T follicular helper cell (primary cell): ENCODE data around the gene ASTN2.

ENCODE experiments used
- DNase-seq: peaks from one replicate; pipeline ENCODE4 v3.0.0-alpha.2; 2020; ENCODE audit warnings: low read depth

ASTN2 gene

DNA sequence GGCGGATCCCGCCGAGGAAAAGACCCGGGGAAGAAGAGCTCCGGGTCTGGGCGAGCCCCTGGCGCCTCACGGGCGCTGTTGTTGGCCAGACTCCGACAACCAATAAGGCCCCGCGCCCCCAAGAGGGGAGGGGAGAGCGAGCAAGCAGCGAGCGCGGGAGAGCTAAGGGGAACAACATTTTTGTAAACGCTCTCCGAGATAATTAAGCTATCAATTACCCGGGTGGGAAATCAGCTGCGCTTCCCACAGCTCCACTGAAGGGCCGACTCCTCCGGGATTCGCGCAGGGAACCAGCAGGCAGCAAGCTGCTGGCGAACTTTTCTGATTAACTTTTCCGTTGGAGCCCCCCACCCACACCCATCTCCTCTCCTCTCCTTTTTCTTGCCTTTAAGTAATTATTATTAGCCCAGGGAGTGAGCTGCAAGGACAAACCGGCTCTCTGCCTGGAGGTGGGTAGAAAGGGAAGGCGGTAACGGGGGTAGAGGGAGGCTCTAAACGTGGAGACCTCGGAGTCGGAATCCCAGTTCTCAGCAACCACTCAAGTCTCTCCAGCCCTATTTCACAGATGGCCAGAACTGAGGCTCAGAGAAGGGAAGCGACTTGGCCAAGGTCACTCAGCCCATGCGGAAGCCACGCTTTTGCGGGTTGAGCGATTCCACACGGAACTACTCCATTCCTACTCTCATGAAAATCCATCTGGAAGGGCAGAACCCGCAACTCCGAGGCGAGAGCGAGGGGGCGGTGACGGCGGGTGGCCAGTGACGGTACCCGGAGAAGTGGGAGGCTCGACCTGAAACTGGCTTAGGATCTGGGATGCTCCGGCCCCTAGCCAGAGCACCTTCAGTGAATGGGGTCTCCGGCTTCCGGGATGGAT is 1.3 kb downstream of the ASTN2 start:
- DNase-seq, result no peak

DNA sequence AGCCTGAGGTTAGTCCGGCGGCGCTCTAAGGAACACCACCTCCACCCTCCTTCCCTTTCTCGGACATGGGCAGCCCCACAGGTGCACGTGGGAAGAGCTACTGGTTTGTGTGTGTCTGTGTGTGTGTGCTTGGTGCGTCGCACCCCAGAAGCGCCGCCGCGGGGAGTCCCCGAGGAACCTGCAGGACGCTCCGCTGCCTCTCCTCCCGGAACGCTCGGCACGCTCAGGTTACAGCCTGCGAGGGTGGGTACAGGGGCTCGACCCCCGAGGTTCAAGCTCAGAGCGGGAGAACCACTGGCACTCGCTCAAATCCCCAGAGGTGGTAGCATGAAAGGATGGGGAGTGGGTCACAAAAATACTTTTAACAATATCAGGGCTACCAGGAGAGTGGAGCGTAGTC is 2.0 kb downstream of the ASTN2 start:
- no peak for DNase-seq

DNA sequence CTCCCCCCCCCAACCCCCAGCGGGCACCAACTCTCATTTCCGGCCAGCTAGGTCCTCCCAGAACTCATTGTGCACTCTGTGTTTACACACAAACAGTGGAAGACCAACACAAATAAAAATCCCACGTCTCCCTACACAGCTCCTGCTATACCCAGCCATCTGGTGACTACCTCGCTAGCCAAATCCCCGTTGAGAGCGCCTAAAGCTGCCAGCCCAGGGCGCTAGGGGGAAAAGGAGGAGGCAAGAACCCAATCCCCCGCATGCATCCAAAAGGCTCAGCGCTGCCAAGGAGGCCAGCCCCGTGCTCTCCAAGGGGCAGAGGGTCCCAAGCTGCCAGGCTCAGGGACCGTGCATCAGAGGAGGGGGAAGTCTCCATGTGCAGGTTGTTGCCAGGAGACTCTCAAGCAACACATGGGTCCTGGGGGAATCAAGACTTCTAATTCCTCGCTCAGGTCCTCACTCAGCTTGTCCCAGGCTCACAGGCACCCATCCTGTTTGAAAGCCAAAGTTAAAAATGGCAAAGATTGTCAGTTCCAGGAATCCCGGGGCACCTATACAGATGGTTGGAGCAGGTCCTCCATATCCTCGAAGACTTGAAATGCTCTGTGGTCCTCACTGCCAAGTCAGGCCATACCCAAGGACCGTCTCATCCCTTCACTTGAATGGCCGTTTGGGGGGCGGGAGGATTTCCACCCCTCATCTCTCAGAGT is 2.7 kb downstream of the ASTN2 start:
- DNase-seq, result no peak

DNA sequence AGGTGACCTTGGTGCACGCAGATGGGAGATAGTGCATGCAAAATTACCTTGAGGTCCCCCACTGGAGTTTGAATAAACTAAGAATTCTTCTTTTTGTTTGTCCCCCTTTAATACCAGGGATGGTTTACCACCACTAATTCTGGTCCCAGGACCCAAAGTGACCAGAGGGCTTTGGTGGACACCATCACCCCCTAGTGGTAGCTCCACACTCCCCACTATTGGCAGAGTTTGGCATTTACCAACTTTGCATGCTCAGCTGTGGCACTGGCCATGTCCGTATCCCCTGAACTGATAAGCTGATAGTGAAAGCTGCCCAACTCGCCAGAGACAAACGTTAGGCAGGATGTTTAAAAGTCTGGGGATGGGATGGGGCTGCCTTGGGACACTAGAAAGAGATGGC is 3.3 kb downstream of the ASTN2 start:
- DNase-seq, result no peak

DNA sequence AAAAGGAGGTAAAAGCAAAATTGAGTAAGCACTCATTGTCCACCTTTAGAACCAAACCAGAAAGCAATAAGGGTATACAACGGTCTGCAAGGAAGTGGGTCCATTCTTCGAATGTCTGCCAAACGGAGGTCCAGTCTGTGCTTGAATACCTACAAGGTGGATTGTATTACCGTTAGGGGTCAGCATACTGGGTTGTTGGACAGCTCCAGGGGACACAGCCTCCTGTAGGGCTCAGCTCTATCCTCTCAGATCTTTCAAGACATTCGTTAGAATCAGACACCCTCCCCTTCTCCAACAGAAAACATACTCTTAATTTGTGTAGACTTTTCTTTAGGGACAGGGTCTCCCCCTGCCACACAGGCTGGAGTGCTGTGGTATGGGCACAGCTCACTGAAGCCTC is 5.5 kb downstream of the ASTN2 start:
- DNase-seq, result no peak

DNA sequence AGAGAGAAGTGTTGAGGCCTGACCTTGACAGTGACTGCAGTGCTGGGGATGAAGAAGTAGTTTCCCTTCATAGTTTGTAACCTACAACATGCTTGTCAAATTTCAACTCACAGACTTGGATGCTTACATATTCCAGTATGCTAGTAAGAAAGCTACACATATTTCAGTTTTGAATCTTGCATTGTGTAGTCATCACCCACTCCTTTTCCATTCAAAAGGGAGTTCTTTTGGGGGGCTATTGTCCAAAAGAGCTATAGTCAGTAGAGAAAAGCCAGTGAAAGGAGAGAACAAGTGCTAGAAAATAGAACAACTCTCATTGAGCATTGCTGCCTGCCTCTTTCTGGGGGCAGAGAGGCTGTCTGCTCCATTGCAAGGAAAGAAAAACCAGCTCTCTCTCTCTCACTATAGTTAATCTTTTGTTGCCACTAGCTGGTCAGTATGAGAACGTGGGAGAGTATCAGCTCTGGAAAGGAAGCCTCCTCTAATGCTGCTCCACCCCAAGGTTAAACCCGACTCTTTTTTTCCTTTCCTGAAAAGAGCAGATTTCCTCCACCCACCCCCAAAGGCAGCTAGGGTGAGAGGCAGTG is 7.3 kb downstream of the ASTN2 start:
- no peak for DNase-seq

DNA sequence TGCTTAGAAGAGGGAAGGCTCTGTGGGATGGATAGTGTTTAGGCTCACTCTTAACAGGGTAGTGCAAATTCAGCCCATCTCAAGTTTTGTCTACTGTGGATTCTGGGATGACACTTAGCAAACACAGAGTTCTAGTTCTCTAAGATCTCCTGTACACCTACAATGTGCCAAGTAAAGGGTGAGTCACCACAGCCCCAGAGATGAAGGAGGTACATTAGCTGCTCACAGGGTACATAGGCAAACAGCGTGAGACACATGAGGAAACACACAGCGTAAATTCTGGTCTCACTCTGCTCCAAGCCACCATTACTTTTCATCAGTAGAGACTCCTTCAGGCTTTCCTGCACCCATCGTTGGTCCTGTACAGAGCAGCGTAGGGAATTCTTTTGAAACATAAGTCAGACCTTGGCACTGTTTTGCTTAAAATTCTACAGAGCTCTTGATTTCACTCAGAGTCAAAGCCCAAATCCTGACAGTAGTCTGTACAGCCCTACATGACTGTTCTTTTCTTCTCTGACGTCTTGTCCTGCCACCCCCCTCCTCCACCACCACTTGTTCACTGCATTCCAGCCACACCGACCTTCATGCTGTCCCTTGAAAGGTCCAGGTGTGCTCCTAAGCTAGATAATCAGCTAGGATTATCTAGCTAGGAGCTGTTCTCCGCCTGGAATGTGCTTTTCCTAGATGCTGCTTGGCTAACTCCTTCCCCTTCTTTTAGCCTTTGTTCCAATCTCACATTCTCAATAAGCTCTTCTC is 8.7 kb downstream of the ASTN2 start:
- DNase-seq, result no peak

DNA sequence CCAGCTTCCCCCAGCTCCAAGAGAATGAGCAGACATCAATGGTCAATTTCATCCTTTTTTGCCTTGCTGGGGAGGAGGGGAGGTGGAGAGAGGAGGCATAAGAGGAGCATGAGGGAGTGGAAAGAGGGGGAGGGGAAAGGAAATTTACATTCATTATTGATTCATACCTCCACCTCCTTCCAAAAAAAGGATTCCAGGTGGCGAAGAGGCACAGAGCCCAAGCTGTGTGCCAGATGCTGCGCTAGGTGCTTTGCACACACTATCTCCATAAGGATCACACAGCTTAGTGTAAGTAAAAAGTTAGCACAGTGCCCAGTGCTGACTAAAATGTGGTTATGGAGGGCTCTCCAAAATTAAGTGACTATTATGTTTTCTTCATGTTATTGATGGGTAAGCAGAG is 11.0 kb downstream of the ASTN2 start:
- no peak for DNase-seq

DNA sequence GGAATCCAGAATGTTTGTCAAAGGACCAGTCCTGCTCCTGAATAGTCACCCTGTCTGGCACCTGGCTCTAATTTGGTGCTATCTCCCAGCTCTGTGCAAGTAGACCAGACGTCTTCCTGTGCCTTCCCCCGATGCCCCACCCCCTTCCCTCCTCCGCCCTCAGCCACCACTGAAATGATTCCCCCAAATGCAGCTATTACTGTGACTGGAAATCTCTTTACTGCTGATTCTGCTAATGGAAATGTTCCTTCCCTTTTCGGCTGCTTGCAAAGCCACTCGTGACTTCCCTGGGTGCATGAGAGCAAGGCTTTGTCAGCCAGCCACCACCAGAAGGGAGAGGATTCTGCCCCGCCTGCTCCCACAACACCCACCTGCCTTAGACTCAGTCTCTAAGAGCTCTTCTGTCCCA is 11.4 kb downstream of the ASTN2 start:
- DNase-seq, result no peak

DNA sequence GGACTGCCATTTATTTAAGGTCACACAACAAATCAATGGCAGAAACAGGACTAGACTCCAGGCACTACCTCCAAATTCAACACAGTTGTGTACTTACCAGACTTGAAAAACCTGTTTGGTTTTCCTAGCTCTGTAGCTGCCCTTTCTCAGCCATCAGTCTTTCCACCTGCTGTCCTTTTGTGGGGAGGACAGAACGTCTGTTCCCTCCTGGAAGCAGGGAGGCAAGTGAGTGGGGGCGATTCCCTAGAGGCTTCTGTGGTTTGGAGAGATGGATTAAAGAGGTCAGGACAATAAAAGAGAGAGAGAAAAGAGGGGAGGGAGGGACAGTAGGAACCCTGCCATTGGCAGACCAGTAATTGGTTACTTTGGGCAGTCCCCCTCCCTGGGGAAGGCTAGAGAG is 14.7 kb downstream of the ASTN2 start:
- DNase-seq, result no peak

DNA sequence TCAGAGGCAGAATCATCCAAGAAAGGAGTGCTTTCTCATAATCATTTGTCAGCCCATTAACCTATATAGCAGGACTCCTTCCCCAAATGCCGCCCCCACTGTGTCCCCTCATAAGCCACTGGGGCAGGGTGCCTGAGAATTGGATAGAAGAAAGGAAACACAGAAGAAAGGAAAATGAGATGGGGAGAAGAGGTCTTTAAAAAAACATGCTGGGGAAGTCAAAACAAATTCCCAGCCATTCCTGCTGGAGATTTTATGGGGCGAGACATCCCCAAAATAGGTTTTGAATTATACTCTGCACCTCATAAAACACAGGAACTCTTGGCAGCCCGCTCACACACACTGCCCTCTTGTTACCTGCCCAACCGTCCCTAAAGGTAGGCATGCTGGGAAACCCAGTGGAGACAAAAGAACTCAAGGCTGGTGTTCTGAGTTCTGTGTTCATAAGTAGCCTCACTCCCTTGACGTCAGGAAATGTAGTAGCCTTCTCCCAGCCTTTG is 19.7 kb downstream of the ASTN2 start:
- DNase-seq, result no peak

DNA sequence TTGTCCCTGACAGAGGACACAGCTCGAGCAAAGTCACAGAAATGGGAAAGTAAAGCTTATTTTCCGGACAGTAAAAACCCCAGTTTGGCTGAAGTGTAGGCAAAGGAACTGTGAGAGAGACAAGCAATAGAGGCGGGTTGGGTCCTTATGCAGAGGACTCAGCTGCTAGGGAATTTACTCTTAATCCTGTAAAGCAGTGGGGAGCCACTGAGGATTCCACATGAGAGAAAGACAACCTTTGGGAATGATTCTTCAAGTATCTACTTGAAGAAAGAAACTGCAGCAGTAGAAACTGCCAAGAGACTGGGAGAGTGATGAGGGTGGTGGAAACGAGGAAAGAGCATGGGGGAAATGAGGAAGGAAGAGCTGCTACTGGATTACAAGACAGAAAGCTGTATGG is 20.2 kb downstream of the ASTN2 start:
- no peak for DNase-seq

DNA sequence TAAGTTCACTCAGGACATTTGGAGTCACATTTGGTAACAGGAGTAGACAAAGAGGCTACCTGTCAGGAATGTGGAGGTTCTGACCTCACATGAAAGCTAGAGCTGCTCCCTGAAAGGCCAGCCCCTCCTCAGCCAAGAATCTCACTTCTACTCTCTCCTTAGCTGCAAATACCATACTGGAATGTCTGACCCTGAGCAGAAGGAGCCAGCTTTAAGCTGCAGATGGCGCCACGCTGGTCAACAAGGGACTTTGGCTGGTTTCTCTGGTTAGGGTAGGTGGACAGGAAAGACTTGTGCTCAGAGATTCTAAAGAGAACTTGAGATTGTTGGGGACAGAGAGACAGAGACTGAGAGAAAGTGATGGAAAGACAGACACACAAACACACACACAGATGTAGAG is 21.9 kb downstream of the ASTN2 start:
- DNase-seq, result no peak

DNA sequence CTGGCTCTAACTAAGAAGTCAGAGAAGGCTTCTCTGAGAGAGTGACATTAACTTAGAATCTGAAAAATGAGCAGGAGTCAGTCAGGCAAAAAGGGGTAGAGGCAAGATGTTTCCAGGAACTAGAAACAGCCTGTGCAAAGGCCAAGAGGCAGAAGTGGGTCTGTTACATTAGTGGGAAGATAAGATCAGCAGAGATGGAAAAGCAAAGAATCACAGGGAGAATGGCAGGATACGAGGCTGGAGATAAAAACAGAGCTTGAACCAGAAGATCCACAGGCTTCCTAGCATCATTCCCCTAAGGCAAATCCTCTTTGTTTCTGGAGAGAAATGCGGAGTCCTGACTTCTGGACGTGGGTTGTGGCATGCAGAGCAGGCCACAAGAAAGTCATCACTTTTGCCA is 27.4 kb downstream of the ASTN2 start:
- no peak for DNase-seq

DNA sequence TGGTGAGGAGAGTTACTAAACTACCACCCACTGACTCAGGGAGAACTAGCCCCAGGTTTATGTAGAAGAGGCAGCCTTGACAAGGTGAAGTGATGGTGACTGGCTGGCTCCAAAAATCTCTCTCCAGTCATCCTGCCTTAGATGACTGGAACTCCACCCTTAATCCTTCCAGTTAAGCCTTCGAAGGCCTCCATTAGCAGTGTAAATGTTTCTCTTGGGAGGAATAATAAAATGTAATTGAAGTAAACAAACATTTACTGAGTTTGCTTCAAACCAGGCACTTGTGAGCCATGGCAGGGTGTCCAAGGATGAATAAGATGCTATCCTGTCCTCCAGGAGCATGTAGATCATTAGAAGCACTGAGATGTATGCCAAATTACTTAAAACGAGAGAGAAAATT is 35.5 kb downstream of the ASTN2 start:
- no peak for DNase-seq

DNA sequence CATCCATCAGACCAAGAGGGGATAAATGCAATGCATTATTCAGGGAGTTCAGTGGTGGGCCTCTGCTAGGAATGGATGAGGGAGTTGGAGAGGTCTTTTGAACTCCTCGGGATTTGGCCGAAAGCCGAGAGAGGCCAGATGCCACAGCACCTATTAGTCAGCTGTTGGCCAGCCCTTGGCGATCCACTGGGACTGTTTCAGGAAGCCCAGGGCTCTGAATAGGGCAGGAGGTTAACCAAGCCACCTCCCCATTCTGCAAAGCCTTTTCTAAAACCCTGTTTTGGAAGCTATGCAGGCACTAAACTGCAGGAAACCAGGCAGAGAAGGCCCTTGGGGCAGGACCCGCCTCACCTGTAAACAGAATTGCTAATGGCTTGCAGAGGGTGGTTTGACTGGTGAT is 37.8 kb downstream of the ASTN2 start:
- DNase-seq, result no peak

DNA sequence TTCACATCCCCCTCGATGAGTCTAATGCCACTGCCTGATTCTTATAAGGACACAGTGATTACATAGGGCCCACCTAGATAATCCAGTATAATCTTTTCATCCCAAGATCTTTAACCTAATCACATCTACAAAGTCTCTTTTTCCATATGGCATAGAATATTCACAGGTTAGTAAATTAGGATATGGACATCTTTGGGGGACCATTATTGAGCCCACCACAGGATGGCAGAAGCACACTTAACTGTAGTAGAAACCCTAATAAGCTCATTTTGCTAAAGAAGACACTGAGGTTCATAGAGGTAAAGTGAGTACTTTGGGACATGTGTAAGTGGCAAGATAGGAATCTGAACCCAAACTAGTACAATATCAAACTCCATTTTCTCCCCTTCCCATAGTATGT is 38.9 kb downstream of the ASTN2 start:
- no peak for DNase-seq

DNA sequence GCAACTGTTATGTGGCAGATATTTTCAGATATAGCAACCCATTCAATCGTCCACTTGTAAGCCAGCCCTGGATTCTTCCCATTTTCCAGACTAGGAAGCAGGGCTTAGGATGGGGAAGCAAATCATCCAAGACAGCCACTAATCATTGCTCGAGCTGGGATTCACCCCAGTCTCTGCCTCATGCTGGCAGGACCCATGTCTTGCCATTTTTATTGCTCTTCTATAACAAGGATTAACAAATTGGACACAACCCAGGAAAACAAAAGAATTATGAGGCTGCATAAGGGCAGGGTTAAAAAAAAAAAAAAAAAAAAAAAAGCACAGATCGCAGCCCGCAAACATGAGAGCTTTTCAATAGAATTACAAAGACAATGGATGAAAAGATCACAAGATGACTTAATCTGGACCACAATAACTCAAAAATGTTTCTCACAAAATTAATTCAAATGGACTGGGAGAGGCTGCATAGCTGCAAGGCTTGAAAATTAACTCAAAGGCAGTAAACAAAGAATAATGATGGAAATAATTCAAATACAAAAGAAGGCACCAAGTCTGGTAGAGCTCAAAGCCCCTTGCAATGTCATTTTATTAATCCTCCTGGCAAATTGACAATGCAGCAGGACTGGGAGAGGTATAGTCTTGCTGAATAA is 40.7 kb downstream of the ASTN2 start:
- DNase-seq, result no peak

DNA sequence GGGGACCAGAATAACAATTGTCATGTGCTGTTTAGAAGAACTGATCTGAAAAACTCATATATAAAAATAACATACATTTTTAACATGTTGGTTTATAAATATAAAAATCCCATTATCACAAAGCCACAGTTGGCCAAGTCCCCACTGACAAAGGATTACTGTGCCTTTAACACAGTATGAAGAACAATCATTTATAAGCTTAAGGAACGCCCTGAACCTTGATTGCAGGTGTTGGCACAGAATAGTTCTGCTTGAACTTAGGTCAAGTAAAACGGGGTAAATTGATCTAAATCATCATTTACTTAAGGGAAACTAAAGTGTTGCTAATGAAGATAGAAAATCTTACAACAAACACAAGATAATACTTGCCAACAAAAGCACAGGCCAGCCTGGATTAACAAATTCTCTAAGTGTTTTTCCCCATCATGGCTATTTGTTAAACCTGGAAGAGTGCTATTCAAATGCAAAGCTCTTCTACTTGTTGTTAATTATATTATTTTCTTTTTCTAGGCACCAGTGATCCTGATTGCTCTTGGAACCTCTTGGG is 46.1 kb downstream of the ASTN2 start:
- DNase-seq, result no peak

DNA sequence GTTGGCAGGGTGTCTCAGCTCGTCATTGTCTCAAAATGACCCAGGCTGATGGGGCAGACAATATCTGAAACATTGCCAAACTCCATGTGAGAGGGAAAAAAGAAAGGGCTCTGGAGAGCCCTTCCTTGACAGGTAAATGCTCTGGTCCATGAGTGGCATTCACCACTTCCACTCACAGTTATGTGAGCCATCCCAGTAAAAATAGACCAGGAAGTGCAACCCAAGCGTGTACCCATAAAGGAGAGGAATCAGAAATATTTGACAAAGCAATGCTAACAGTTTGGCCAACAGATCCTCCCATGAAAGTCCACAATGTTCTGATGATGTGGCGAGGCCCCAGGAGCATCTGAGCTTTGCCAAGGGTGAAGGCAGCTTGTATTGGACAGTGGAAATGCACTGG is 49.4 kb downstream of the ASTN2 start:
- no peak for DNase-seq

DNA sequence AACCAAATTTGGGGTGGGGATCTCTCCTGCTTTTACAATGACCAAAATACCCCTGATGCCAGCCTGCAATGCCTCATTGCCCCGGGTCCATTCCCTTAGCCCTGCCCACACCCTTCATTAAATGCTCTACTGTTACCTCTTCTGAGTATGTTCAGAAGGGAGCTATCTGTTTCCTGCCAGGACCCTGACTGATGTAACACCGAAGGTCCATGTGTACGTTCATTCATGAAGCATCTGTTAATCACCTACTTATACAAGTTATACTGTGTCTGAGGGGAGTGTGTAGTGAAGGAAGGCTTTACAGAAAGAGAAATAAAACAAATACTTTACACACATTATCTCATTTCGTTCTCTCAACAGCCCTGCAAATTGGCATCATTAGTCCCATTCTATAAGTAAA is 51.9 kb downstream of the ASTN2 start:
- no peak for DNase-seq
